ENCODE measurements around the gene CNTNAP5.

GRCh38 chr2:124209441-124209840 lies 184.4 kb downstream of the CNTNAP5 start:
- TF ChIP-seq CTCF (IDR thresholded peaks at IDR 0.05 in 4 of 5, conservative IDR thresholded peaks at IDR 0.05 in 1 of 5) (no peak), POLR2A (IDR thresholded peaks at IDR 0.05) (no peak)

Data from gastrocnemius medialis (tissue), 4 donors.